Measurements from ENCODE around the gene VTI1A.

GRCh38 chr10:112817981-112818777 is 371.2 kb downstream of the VTI1A start:
- no peak for TF ChIP-seq EZH2 (IDR thresholded peaks at IDR 0.05; ENCODE audit: borderline replicate concordance, low read length)
- TF ChIP-seq, protein P1, sequence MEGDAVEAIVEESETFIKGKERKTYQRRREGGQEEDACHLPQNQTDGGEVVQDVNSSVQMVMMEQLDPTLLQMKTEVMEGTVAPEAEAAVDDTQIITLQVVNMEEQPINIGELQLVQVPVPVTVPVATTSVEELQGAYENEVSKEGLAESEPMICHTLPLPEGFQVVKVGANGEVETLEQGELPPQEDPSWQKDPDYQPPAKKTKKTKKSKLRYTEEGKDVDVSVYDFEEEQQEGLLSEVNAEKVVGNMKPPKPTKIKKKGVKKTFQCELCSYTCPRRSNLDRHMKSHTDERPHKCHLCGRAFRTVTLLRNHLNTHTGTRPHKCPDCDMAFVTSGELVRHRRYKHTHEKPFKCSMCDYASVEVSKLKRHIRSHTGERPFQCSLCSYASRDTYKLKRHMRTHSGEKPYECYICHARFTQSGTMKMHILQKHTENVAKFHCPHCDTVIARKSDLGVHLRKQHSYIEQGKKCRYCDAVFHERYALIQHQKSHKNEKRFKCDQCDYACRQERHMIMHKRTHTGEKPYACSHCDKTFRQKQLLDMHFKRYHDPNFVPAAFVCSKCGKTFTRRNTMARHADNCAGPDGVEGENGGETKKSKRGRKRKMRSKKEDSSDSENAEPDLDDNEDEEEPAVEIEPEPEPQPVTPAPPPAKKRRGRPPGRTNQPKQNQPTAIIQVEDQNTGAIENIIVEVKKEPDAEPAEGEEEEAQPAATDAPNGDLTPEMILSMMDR (conservative IDR thresholded peaks at IDR 0.05 in 1 of 2, IDR thresholded peaks at IDR 0.05 in 1 of 2; ENCODE audit: extremely low read depth in 1 of 2, insufficient read depth in 1 of 2, low read depth in 1 of 2, low read length in 2 of 2): no peak
